ENCODE data around the gene ARHGAP19.

ARHGAP19 gene

DNA sequence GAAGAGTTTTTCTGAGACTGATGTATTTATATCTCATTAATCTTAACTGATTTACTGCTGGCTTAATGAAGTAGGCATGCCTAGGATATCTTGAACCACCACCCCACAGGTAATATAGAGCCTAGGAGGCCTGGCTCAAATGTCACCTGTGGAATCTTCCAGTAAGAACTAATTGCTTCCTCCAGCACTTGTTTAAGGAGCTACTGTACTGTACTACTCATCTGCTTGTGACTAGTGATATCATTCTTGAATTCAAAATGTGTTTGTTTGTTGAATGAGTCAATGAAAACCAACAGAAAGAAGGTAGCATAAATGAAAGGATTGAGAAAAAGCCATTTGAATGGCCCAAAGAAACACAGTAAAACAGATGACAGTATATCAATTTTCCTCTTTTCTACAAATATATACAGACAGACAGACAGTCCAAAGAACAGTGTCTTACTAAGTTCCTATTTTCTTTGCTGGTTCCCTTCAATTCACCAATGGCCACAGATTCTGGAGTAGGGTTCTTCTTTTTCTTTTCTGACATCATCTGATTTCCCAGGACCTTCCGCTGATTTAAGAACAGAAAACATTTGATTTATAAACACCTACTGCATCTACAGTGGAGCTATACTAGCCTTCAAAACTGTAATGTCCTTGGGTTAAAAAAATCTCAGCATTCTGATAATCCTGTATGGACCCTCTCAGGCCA, 63.0 kb downstream of the ARHGAP19 start:
- Histone ChIP-seq H3K4me3 (replicated peaks; ENCODE audit: low read depth, low read length) (no peak overlapping the region), H3K36me3 (ENCODE audit: control insufficient read depth, insufficient read depth, low read length) (peaks cover 4% of the 10 kb centered on the region), H3K27me3 (replicated peaks; ENCODE audit: control insufficient read depth, insufficient read depth, low read length) (no peaks in the 10 kb centered on the region)
- TF ChIP-seq, protein P1, sequence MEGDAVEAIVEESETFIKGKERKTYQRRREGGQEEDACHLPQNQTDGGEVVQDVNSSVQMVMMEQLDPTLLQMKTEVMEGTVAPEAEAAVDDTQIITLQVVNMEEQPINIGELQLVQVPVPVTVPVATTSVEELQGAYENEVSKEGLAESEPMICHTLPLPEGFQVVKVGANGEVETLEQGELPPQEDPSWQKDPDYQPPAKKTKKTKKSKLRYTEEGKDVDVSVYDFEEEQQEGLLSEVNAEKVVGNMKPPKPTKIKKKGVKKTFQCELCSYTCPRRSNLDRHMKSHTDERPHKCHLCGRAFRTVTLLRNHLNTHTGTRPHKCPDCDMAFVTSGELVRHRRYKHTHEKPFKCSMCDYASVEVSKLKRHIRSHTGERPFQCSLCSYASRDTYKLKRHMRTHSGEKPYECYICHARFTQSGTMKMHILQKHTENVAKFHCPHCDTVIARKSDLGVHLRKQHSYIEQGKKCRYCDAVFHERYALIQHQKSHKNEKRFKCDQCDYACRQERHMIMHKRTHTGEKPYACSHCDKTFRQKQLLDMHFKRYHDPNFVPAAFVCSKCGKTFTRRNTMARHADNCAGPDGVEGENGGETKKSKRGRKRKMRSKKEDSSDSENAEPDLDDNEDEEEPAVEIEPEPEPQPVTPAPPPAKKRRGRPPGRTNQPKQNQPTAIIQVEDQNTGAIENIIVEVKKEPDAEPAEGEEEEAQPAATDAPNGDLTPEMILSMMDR (IDR thresholded peaks at IDR 0.05; ENCODE audit: insufficient read depth, low read length, poor library complexity, severe bottlenecking): no peak
- no peak for DNase-seq (ENCODE audit: extremely low read depth, insufficient read length)

DNA sequence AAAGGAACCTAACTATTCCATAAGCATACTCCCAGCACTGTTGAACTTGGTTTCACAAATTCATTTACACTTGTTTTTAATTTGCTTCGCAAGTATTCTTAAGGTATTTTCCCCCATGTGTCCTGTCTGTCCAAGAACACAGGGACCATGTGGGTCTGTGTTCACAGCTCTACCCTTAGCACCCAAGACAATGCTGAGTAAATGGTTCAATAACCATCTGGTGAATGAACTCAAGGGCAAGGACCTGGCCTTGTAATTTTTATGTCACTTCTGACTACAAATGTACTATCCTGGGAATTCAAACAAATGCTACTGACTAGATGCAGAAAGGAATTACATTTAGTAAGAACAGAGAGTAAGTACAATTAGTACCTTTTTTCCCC, 63.7 kb downstream of the ARHGAP19 start:
- H3K4me3 ChIP-seq (replicated peaks; ENCODE audit: low read depth, low read length): no peak overlapping the region
- no peaks in the 10 kb centered on the region for H3K27me3 ChIP-seq (replicated peaks; ENCODE audit: control insufficient read depth, insufficient read depth, low read length)
- DNase-seq (ENCODE audit: extremely low read depth, insufficient read length): no peak
- H3K36me3 ChIP-seq (ENCODE audit: control insufficient read depth, insufficient read depth, low read length): peaks cover 6% of the 10 kb centered on the region
- TF ChIP-seq, protein P1 (IDR thresholded peaks at IDR 0.05; ENCODE audit: insufficient read depth, low read length, poor library complexity, severe bottlenecking): no peak

DNA sequence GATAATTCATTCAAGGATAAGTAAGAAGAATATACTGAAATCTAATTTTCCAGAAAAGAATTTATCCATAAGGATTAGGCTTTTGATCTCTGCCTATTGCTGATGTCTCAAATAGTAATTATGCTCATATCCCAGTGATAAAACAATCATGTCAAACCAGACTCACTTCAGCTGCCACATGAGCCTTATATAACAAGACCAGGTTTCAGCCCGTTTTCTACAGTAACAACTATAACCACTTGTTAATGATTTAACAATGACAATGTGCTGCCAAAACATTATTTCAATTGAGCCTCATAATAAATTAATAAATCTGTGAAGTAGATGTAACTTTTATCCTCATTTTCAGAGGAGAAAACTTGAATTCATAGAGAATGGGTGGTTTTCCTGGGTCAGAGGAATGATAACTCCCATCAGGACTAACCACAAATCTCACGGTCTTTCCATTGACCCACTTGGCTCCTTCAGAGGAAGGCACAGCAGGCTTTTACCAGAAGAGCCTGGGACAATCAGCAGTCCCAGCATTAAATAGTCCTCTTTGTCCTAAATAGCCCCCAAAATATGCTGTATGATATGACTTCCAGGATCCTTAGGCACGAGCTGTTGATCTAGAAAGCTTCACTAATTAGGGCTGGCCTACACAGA, 64.2 kb downstream of the ARHGAP19 start:
- H3K27me3 ChIP-seq (replicated peaks; ENCODE audit: control insufficient read depth, insufficient read depth, low read length): no peaks in the 10 kb centered on the region
- peaks cover 6% of the 10 kb centered on the region for H3K36me3 ChIP-seq (ENCODE audit: control insufficient read depth, insufficient read depth, low read length)
- TF ChIP-seq, protein P1 (IDR thresholded peaks at IDR 0.05; ENCODE audit: insufficient read depth, low read length, poor library complexity, severe bottlenecking): no peak
- no peak for DNase-seq (ENCODE audit: extremely low read depth, insufficient read length)
- H3K4me3 ChIP-seq (replicated peaks; ENCODE audit: low read depth, low read length): no peak overlapping the region

DNA sequence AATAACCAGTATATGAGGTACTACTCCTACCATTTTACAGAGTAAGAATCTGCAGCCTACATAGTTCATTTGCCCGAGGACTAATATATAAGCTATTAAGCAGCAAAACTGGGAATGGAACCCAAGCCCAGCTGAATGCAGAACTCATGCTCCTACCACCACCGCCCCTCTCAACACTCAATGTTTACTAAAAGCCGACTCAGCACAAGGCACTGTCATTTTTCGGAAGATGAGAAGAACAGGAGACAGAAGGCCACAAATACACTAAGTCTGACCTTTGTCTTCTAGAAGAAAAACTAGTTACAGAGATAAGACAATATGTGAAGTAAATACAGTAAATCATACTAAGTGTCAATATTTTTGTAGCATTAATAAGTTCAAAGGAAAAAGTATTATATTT, 66.0 kb downstream of the ARHGAP19 start:
- Histone ChIP-seq H3K27me3 (replicated peaks; ENCODE audit: control insufficient read depth, insufficient read depth, low read length) (no peaks in the 10 kb centered on the region), H3K4me3 (replicated peaks; ENCODE audit: low read depth, low read length) (no peak overlapping the region), H3K36me3 (ENCODE audit: control insufficient read depth, insufficient read depth, low read length) (peaks cover 6% of the 10 kb centered on the region)
- DNase-seq (ENCODE audit: extremely low read depth, insufficient read length): no peak
- TF ChIP-seq, protein P1 (IDR thresholded peaks at IDR 0.05; ENCODE audit: insufficient read depth, low read length, poor library complexity, severe bottlenecking): no peak

DNA sequence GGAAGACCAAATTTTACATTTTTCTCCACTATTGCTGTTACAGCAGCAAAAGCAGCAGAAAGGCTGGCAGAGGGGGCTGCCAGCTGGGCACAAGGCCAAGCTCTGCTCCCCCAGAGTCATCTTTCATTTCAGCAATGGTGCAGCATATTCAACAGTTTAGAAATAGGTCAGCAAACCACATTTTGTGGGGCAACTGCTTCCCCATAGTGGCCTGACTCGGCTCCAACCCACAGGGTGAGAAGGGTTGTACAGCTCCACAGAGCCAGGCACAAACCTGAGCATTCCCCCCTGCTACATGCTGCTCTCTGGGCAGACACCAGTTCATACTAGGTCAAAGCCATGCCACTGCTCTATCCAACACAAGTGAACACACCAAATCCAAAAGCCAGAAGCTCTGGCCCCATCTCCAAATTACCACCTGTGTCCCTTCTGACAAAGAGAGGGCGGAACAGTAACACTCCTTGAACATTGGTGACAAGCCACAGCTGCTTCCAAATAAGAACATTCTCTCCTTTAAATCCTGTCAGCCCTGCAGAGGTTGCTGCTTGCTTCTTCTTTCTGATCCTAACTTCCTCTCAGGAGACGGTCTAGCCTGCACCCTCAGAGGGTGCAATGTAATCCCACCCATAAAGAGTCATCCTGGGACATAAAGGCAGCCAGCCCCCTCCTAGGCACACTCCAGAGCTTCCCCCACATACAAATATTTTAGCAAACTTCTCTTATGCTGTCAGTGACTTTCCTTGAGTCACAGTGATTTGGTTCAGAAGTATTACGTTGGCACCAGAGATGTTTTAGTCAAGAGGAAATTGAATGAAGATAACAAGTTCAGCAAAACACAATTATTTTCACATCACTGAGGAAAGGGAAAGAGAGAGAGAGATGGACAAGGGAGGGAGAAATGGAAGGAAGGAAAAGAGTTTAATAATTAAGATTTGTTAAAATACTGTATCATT, 67.7 kb downstream of the ARHGAP19 start:
- DNase-seq (ENCODE audit: extremely low read depth, insufficient read length): no peak
- Histone ChIP-seq H3K4me3 (replicated peaks; ENCODE audit: low read depth, low read length) (no peak overlapping the region), H3K27me3 (replicated peaks; ENCODE audit: control insufficient read depth, insufficient read depth, low read length) (no peaks in the 10 kb centered on the region), H3K36me3 (ENCODE audit: control insufficient read depth, insufficient read depth, low read length) (peaks cover 6% of the 10 kb centered on the region)
- TF ChIP-seq, protein P1 (IDR thresholded peaks at IDR 0.05; ENCODE audit: insufficient read depth, low read length, poor library complexity, severe bottlenecking): no peak
